Neural progenitor cell (in vitro differentiated cells): ENCODE results near the gene OR13C3. TPM values are rescaled to one million over a fixed set of nuclear protein-coding genes. Genes with fewer than 3 reads are reported as not detected.

ENCODE experiments used
- DNase-seq: peaks from one replicate; pipeline ENCODE4 v3.0.0-alpha.2; 2016; ENCODE audit warnings: low spot score
- H2AFZ ChIP-seq: fragments of 200-600 bp; sonication (generic); replicated peaks from 2 replicates; pipeline ENCODE4 v1.6.1; 2016; ENCODE audit warnings: antibody characterized with exemption
- H3F3A ChIP-seq: fragments of 200-600 bp; sonication (generic); 2 replicates; pipeline ENCODE4 v1.6.1; 2016; ENCODE audit warnings: antibody characterized with exemption, low read depth
- H3K27ac ChIP-seq: fragments of 200-600 bp; sonication (generic); 2 replicates; pipeline ENCODE4 v1.5.1; 2016; ENCODE audit warnings: mild to moderate bottlenecking
- H3K27me3 ChIP-seq: fragments of 200-600 bp; sonication (generic); 2 replicates; pipeline ENCODE4 v1.6.1; 2016; ENCODE audit warnings: mild to moderate bottlenecking, moderate library complexity
- H3K36me3 ChIP-seq: fragments of 200-600 bp; sonication (generic); 2 replicates; pipeline ENCODE4 v1.5.1; 2016
- H3K4me1 ChIP-seq: fragments of 200-600 bp; sonication (generic); 2 replicates; pipeline ENCODE4 v1.6.1; 2016; ENCODE audit warnings: mixed run types
- H3K4me2 ChIP-seq: fragments of 200-600 bp; sonication (generic); 2 replicates; pipeline ENCODE4 v1.6.1; 2016
- H3K4me3 ChIP-seq: fragments of 200-600 bp; sonication (generic); 2 replicates; pipeline ENCODE4 v1.5.1; 2016
- H3K79me2 ChIP-seq: fragments of 200-600 bp; sonication (generic); 2 replicates; pipeline ENCODE4 v1.6.1; 2016; ENCODE audit warnings: low read depth
- H3K9ac ChIP-seq: fragments of 200-600 bp; sonication (generic); 2 replicates; pipeline ENCODE4 v1.6.1; 2016
- H3K9me3 ChIP-seq: fragments of 200-600 bp; sonication (generic); 2 replicates; pipeline ENCODE4 v1.5.1; 2016; ENCODE audit warnings: low read depth
- H4K20me1 ChIP-seq: fragments of 200-600 bp; sonication (generic); 2 replicates; pipeline ENCODE4 v1.6.1; 2016; ENCODE audit warnings: low read depth
- H3K27ac Mint-ChIP-seq: 3 replicates; pipeline ENCODE4 v1.8.0; 2021; ENCODE audit warnings: mixed read lengths
- H3K27me3 Mint-ChIP-seq: 2 replicates; pipeline ENCODE4 v1.8.0; 2022; ENCODE audit warnings: low read depth, mild to moderate bottlenecking, inconsistent platforms, moderate library complexity, mixed read lengths; ENCODE audit not compliant: insufficient read depth
- H3K36me3 Mint-ChIP-seq: 3 replicates; pipeline ENCODE4 v1.8.0; 2021; ENCODE audit warnings: mixed read lengths
- H3K4me1 Mint-ChIP-seq: 3 replicates; pipeline ENCODE4 v1.8.0; 2021; ENCODE audit warnings: mixed read lengths
- H3K4me3 Mint-ChIP-seq: 3 replicates; pipeline ENCODE4 v1.8.0; 2021; ENCODE audit warnings: mild to moderate bottlenecking, moderate library complexity, mixed read lengths
- H3K9me3 Mint-ChIP-seq: 3 replicates; pipeline ENCODE4 v1.8.0; 2020; ENCODE audit warnings: mixed read lengths
- EZH2 ChIP-seq: fragments of 200-600 bp; sonication (generic); IDR thresholded peaks from 2 replicates; pipeline ENCODE4 v1.6.1; 2017; ENCODE audit warnings: antibody characterized with exemption, mild to moderate bottlenecking, moderate library complexity
- EZH2phosphoT487 ChIP-seq: fragments of 200-600 bp; sonication (generic); IDR thresholded peaks from 2 replicates; pipeline ENCODE4 v1.6.1; 2017; ENCODE audit warnings: antibody characterized with exemption
- total RNA-seq: library from RNA; depleted of rRNA; stranded (reverse); fragments of >200 nt; gene quantifications from 2 replicates; pipeline ENCODE4 v1.2.3, GENCODE V29; 2015; ENCODE audit warnings: low replicate concordance
- TF ChIP-seq, protein P1 (sequence below): fragments of 200-600 bp; sonication (generic); IDR thresholded peaks from 2 replicates; pipeline ENCODE4 v1.5.1; 2017; ENCODE audit warnings: antibody characterized with exemption, mild to moderate bottlenecking

OR13C3 gene
- total RNA-seq, 1 donor from 2014 or later: not detected

DNA sequence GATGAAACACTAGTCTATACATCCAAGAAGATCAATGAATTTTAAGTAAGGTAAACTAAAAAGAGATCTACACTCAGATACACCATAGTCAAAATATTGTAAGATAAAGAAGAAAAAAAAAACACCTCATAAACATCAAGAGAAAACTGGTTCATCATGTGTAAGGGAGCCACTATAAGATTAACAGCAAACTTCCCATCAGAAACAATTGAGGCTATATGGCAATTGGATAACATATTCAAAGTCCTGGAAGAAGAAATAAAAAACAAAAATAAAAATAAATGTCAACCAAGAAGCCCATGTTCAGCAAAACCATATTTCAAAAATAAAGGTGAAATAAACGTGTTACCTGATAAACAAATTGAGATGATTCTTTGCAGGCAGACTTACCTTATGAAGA, 36.0 kb upstream of the OR13C3 start:
- H3K4me3 Mint-ChIP-seq: no peak overlapping the region

DNA sequence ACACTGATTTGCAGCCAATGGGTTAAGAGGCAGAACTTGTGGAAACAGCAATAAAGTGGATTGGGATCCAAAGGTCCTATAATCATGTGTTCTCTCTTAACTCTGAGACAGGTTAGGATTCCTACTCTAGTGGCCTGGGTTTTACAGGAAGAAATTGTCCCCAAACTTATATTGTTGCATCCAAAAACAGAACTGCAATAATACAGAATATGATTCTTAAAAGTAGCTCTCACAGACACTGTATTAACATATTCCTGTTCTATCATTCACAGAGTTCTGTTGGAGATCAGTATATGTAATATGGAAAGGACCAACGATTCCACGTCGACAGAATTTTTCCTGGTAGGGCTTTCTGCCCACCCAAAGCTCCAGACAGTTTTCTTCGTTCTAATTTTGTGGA, 32.2 kb upstream of the OR13C3 start, which contains the start of gene OR13C8:
TSS of gene OR13C8 (plus strand) at position 301 of the 400 bp plus-strand sequence. CDS start at position 301, 0 bp downstream.
- Histone ChIP-seq H3K9ac (no peak within 1 kb of the TSS), H3K4me2 (no peak within 1 kb of the TSS), H3K79me2 (no peaks in the 10 kb centered on the region), H3K9me3 (peaks cover 5% of the 10 kb centered on the region), H3K4me3 (no peak within 1 kb of the TSS), H3K36me3 (peaks cover 3% of the 10 kb centered on the region), H3K27ac (no peak within 1 kb of the TSS), H3F3A (no peaks in the 10 kb centered on the region), H4K20me1 (no peaks in the 10 kb centered on the region), H3K27me3 (no peaks in the 10 kb centered on the region), H3K4me1 (no peaks in the 10 kb centered on the region), H2AFZ (no peak within 1 kb of the TSS)
- Mint-ChIP-seq H3K27ac (no peak within 1 kb of the TSS), H3K9me3 (peaks cover 13% of the 10 kb centered on the region), H3K4me1 (no peaks in the 10 kb centered on the region), H3K27me3 (no peaks in the 10 kb centered on the region), H3K4me3 (no peak within 1 kb of the TSS), H3K36me3 (no peaks in the 10 kb centered on the region)
- DNase-seq: no peak
- TF ChIP-seq, protein P1, sequence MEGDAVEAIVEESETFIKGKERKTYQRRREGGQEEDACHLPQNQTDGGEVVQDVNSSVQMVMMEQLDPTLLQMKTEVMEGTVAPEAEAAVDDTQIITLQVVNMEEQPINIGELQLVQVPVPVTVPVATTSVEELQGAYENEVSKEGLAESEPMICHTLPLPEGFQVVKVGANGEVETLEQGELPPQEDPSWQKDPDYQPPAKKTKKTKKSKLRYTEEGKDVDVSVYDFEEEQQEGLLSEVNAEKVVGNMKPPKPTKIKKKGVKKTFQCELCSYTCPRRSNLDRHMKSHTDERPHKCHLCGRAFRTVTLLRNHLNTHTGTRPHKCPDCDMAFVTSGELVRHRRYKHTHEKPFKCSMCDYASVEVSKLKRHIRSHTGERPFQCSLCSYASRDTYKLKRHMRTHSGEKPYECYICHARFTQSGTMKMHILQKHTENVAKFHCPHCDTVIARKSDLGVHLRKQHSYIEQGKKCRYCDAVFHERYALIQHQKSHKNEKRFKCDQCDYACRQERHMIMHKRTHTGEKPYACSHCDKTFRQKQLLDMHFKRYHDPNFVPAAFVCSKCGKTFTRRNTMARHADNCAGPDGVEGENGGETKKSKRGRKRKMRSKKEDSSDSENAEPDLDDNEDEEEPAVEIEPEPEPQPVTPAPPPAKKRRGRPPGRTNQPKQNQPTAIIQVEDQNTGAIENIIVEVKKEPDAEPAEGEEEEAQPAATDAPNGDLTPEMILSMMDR: no peak
- TF ChIP-seq EZH2 (no peak), EZH2phosphoT487 (no peak)

More for the DNA sequence above, 36.0 kb upstream of the OR13C3 start:
- Histone ChIP-seq H3K79me2 (no peaks in the 10 kb centered on the region), H3F3A (no peaks in the 10 kb centered on the region), H4K20me1 (no peaks in the 10 kb centered on the region), H3K4me2 (no peak overlapping the region), H3K4me1 (no peaks in the 10 kb centered on the region), H3K27ac (no peak overlapping the region), H3K9me3 (peaks cover 5% of the 10 kb centered on the region), H3K4me3 (no peak overlapping the region), H3K36me3 (peaks cover 3% of the 10 kb centered on the region), H3K27me3 (no peaks in the 10 kb centered on the region), H2AFZ (no peak overlapping the region), H3K9ac (no peak overlapping the region)
- Mint-ChIP-seq H3K27ac (no peak overlapping the region), H3K27me3 (peaks cover 2% of the 10 kb centered on the region), H3K9me3 (peaks cover 13% of the 10 kb centered on the region), H3K4me1 (no peaks in the 10 kb centered on the region), H3K36me3 (no peaks in the 10 kb centered on the region)
- no peak for DNase-seq
- TF ChIP-seq, protein P1: no peak
- TF ChIP-seq EZH2phosphoT487: no peak
- no peak for TF ChIP-seq EZH2

DNA sequence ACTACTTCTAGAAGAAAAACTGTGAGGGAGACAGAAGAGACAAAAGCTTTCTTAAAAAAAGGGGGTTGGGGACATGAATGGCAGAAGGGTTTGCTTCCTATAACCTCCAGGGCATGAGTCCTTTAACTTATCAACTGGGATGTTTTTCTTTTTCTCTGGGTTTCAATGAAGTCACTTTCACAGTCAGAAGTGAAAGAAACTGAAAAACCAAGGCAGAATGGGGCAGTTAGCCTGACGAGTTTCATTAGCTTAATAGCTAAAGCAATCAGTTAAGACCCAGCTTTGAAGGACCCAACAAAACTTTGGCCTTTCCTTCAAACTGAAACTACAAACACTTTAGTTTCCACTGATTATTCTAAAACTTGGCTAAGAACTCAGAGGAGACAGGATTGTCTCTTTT, 27.7 kb upstream of the OR13C3 start:
- peak overlapping the region; percentile 37 for H2AFZ ChIP-seq

DNA sequence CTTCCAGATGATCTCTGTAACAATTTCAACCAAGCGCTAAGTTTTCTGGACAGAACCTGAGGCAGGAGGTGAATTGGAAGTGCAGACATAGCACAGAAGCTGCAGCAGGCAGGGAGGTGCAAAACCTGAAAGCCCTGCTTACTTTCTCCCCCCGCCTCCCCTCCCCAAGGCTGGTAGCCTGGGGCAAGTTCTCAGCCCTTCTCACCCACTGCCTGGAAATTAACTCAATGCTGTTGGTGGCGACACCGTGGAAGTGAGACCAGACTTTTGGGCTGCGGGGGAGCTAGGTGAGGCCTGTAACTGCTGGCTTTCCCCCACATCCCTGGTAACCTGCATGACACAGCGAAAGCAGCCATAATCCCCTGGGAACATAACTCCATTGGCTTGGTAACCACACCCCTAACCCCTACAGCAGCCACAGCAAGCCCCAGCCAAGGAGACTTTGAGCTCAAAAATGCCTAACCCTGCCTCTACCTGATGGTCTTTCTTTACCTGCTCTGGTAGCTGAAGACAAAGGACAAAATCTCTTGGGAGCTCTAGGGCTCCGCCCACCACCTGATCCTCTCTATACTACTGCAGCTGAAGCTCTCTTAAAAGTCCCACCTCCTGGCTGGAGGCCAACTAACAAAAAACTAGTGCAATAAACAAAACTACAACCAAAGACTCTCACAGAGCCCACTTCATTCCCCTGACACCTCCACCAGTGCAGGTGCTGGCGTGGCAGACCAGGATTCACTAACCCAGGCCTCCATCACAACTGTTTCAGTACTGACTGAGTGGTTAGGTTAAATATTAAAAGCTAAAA, 20.4 kb upstream of the OR13C3 start:
- H4K20me1 ChIP-seq: no peaks in the 10 kb centered on the region
- H2AFZ ChIP-seq: no peak overlapping the region
- H3K36me3 ChIP-seq: no peaks in the 10 kb centered on the region
- no peak overlapping the region for H3K9ac ChIP-seq
- H3K27ac ChIP-seq: no peak overlapping the region
- Mint-ChIP-seq H3K27ac (no peak overlapping the region), H3K9me3 (peaks cover 15% of the 10 kb centered on the region), H3K4me1 (no peaks in the 10 kb centered on the region), H3K4me3 (no peak overlapping the region), H3K36me3 (no peaks in the 10 kb centered on the region), H3K27me3 (peaks cover 2% of the 10 kb centered on the region)
- no peak overlapping the region for H3K4me2 ChIP-seq
- H3K9me3 ChIP-seq: no peaks in the 10 kb centered on the region
- no peak overlapping the region for H3K4me3 ChIP-seq
- H3K27me3 ChIP-seq: no peaks in the 10 kb centered on the region
- no peaks in the 10 kb centered on the region for H3K79me2 ChIP-seq
- H3F3A ChIP-seq: no peaks in the 10 kb centered on the region
- no peaks in the 10 kb centered on the region for H3K4me1 ChIP-seq
- no peak for DNase-seq
- TF ChIP-seq, protein P1: no peak
- TF ChIP-seq EZH2phosphoT487: no peak
- no peak for TF ChIP-seq EZH2

More for the DNA sequence above, 27.7 kb upstream of the OR13C3 start:
- Histone ChIP-seq H3F3A (no peaks in the 10 kb centered on the region), H3K9me3 (no peaks in the 10 kb centered on the region), H3K4me2 (no peak overlapping the region), H3K9ac (no peak overlapping the region), H3K79me2 (no peaks in the 10 kb centered on the region), H3K4me1 (no peaks in the 10 kb centered on the region), H3K27ac (no peak overlapping the region), H3K36me3 (no peaks in the 10 kb centered on the region), H3K27me3 (no peaks in the 10 kb centered on the region), H4K20me1 (no peaks in the 10 kb centered on the region), H3K4me3 (no peak overlapping the region)
- Mint-ChIP-seq H3K9me3 (peaks cover 1% of the 10 kb centered on the region), H3K27me3 (peaks cover 2% of the 10 kb centered on the region), H3K27ac (no peak overlapping the region), H3K4me1 (no peaks in the 10 kb centered on the region), H3K36me3 (no peaks in the 10 kb centered on the region), H3K4me3 (no peak overlapping the region)
- TF ChIP-seq EZH2phosphoT487: no peak
- DNase-seq: no peak
